IPS-18a (cell line): Measurements from ENCODE around the gene RHOF.

ENCODE experiments used
- H3K27ac ChIP-seq: one replicate; pipeline ENCODE4 v1.5.1; 2013; ENCODE audit warnings: low read length
- H3K27me3 ChIP-seq: one replicate; pipeline ENCODE4 v1.6.1; 2013; ENCODE audit warnings: mild to moderate bottlenecking, low read length; ENCODE audit not compliant: control insufficient read depth, insufficient read depth
- H3K36me3 ChIP-seq: one replicate; pipeline ENCODE4 v1.6.1; 2013; ENCODE audit warnings: low read depth, low read length; ENCODE audit not compliant: control insufficient read depth
- H3K4me1 ChIP-seq: one replicate; pipeline ENCODE4 v1.6.1; 2013; ENCODE audit warnings: low read depth, low read length; ENCODE audit not compliant: control insufficient read depth
- H3K4me3 ChIP-seq: one replicate; pipeline ENCODE4 v1.5.1; 2013; ENCODE audit warnings: low read length
- H3K9ac ChIP-seq: one replicate; pipeline ENCODE4 v1.6.1; 2013; ENCODE audit warnings: mild to moderate bottlenecking, low read length, moderate library complexity
- H3K9me3 ChIP-seq: one replicate; pipeline ENCODE4 v1.6.1; 2013; ENCODE audit warnings: low read depth, low read length; ENCODE audit not compliant: control insufficient read depth

Gene RHOF

GRCh38 chr12:121828306-121828705 is 34.8 kb upstream of the RHOF start:
- H3K36me3 ChIP-seq = peaks cover 30% of the 10 kb centered on the region
- H3K9ac ChIP-seq = no peak overlapping the region
- no peaks in the 10 kb centered on the region for H3K27me3 ChIP-seq
- no peak overlapping the region for H3K4me3 ChIP-seq
- no peak overlapping the region for H3K27ac ChIP-seq
- H3K4me1 ChIP-seq = no peaks in the 10 kb centered on the region
- H3K9me3 ChIP-seq = no peaks in the 10 kb centered on the region

- H3K4me1 ChIP-seq = no peaks in the 10 kb centered on the region
- no peak overlapping the region for H3K27ac ChIP-seq
- no peak overlapping the region for H3K4me3 ChIP-seq
- H3K36me3 ChIP-seq = peaks cover 31% of the 10 kb centered on the region
- no peaks in the 10 kb centered on the region for H3K9me3 ChIP-seq
- no peaks in the 10 kb centered on the region for H3K27me3 ChIP-seq
- H3K9ac ChIP-seq = no peak overlapping the region
These were observed 34.0 kb upstream of the RHOF start for GRCh38 chr12:121827351-121828099.

- peaks cover 36% of the 10 kb centered on the region for H3K36me3 ChIP-seq
- H3K4me3 ChIP-seq = no peak overlapping the region
- H3K9ac ChIP-seq = no peak overlapping the region
- no peaks in the 10 kb centered on the region for H3K9me3 ChIP-seq
- no peaks in the 10 kb centered on the region for H3K27me3 ChIP-seq
- H3K4me1 ChIP-seq = no peaks in the 10 kb centered on the region
- H3K27ac ChIP-seq = no peak overlapping the region
These were observed 33.0 kb upstream of the RHOF start for GRCh38 chr12:121826318-121827150.

- Histone ChIP-seq H3K4me1 (no peaks in the 10 kb centered on the region), H3K9me3 (no peaks in the 10 kb centered on the region), H3K4me3 (no peak overlapping the region), H3K36me3 (peaks cover 36% of the 10 kb centered on the region), H3K27ac (no peak overlapping the region), H3K9ac (no peak overlapping the region), H3K27me3 (no peaks in the 10 kb centered on the region)
These were observed 31.6 kb upstream of the RHOF start for GRCh38 chr12:121825041-121825523.

- Histone ChIP-seq H3K4me1 (no peaks in the 10 kb centered on the region), H3K4me3 (no peak overlapping the region), H3K9me3 (no peaks in the 10 kb centered on the region), H3K27me3 (no peaks in the 10 kb centered on the region), H3K27ac (no peak overlapping the region), H3K36me3 (peaks cover 42% of the 10 kb centered on the region), H3K9ac (no peak overlapping the region)
These were observed 30.2 kb upstream of the RHOF start for GRCh38 chr12:121823727-121824115.

GRCh38 chr12:121823101-121823726 is 29.7 kb upstream of the RHOF start:
- no peaks in the 10 kb centered on the region for H3K4me1 ChIP-seq
- no peaks in the 10 kb centered on the region for H3K27me3 ChIP-seq
- H3K27ac ChIP-seq = no peak overlapping the region
- no peak overlapping the region for H3K9ac ChIP-seq
- H3K9me3 ChIP-seq = no peaks in the 10 kb centered on the region
- H3K36me3 ChIP-seq = peaks cover 38% of the 10 kb centered on the region
- H3K4me3 ChIP-seq = no peak overlapping the region

- Histone ChIP-seq H3K4me1 (no peaks in the 10 kb centered on the region), H3K27me3 (no peaks in the 10 kb centered on the region), H3K9me3 (no peaks in the 10 kb centered on the region), H3K9ac (no peak overlapping the region), H3K36me3 (peaks cover 33% of the 10 kb centered on the region), H3K27ac (no peak overlapping the region), H3K4me3 (no peak overlapping the region)
These were observed 29.1 kb upstream of the RHOF start for GRCh38 chr12:121822393-121823100.

- Histone ChIP-seq H3K4me1 (no peaks in the 10 kb centered on the region), H3K9me3 (no peaks in the 10 kb centered on the region), H3K4me3 (no peak overlapping the region), H3K9ac (no peak overlapping the region), H3K36me3 (peaks cover 38% of the 10 kb centered on the region), H3K27ac (no peak overlapping the region), H3K27me3 (no peaks in the 10 kb centered on the region)
These were observed 26.6 kb upstream of the RHOF start for GRCh38 chr12:121820056-121820455.

- no peaks in the 10 kb centered on the region for H3K27me3 ChIP-seq
- H3K9me3 ChIP-seq = no peaks in the 10 kb centered on the region
- no peak overlapping the region for H3K4me3 ChIP-seq
- H3K9ac ChIP-seq = no peak overlapping the region
- peaks cover 38% of the 10 kb centered on the region for H3K36me3 ChIP-seq
- no peaks in the 10 kb centered on the region for H3K4me1 ChIP-seq
- no peak overlapping the region for H3K27ac ChIP-seq
These were observed 25.9 kb upstream of the RHOF start for GRCh38 chr12:121819212-121819949.

- Histone ChIP-seq H3K36me3 (peaks cover 29% of the 10 kb centered on the region), H3K4me3 (no peak overlapping the region)
These were observed 24.2 kb upstream of the RHOF start for GRCh38 chr12:121817648-121818043.

More at GRCh38 chr12:121817648-121818043, 24.2 kb upstream of the RHOF start:
- Histone ChIP-seq H3K27ac (no peak overlapping the region), H3K27me3 (no peaks in the 10 kb centered on the region), H3K4me1 (peaks cover 2% of the 10 kb centered on the region), H3K9ac (no peak overlapping the region), H3K9me3 (no peaks in the 10 kb centered on the region)
